C4-2B (cell line): ENCODE data around the gene TMEM229B.
A peak's percentile ranks its signal among the peaks of the same experiment; 100 is the strongest.

Experiments
- H3K27ac ChIP-seq: fragments of 450-650 bp; 2 replicates; pipeline ENCODE4 v1.5.1; 2017
- ZFX ChIP-seq: fragments of 450-650 bp; IDR thresholded peaks from 2 replicates; pipeline ENCODE4 v1.6.1; 2017
- TF ChIP-seq, protein P1 (sequence below): fragments of 450-650 bp; conservative IDR thresholded peaks from 2 replicates; pipeline ENCODE4 v1.5.1; 2017; ENCODE audit warnings: mild to moderate bottlenecking

Gene TMEM229B

GRCh38 chr14:67514650-67515385 lies 26.3 kb upstream of the TMEM229B start:
- TF ChIP-seq ZFX = no peak
- TF ChIP-seq, protein P1, sequence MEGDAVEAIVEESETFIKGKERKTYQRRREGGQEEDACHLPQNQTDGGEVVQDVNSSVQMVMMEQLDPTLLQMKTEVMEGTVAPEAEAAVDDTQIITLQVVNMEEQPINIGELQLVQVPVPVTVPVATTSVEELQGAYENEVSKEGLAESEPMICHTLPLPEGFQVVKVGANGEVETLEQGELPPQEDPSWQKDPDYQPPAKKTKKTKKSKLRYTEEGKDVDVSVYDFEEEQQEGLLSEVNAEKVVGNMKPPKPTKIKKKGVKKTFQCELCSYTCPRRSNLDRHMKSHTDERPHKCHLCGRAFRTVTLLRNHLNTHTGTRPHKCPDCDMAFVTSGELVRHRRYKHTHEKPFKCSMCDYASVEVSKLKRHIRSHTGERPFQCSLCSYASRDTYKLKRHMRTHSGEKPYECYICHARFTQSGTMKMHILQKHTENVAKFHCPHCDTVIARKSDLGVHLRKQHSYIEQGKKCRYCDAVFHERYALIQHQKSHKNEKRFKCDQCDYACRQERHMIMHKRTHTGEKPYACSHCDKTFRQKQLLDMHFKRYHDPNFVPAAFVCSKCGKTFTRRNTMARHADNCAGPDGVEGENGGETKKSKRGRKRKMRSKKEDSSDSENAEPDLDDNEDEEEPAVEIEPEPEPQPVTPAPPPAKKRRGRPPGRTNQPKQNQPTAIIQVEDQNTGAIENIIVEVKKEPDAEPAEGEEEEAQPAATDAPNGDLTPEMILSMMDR = no peak; the same call in 1 of the 2 replicates
- H3K27ac ChIP-seq = peak overlapping the region; percentile 56

DNA sequence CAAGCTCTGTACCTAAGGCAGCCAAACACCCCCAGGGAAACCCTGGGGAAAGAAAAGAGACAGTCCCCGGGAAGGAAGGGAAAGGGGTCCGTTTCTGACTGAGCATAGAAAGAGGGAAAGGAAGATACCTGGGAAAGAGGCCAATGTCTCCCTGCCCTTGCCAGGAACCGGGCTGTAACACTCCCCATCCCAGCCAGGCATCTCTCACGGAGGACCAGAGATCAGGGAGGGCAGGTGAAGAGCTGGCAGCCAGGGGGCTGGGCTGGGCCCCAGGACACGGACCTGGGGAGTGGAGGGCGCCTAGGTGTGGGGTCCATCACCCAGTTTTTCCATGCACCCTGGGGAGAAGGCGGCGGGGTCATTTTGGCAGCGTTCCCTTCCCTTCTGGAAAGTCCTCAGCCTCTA lies 25.7 kb upstream of the TMEM229B start:
- TF ChIP-seq, protein P1 = no peak
- no peak for TF ChIP-seq ZFX
- H3K27ac ChIP-seq = peak overlapping the region; percentile 56; the same call in 1 of the 2 replicates

- TF ChIP-seq, protein P1 = no peak
- no peak for TF ChIP-seq ZFX
- H3K27ac ChIP-seq = no peak overlapping the region
Observed at GRCh38 chr14:67513631-67514108, 25.1 kb upstream of the TMEM229B start.

- no peak overlapping the region for H3K27ac ChIP-seq
- TF ChIP-seq ZFX = no peak
- TF ChIP-seq, protein P1 = no peak
Observed at GRCh38 chr14:67512463-67513310, 24.2 kb upstream of the TMEM229B start.

GRCh38 chr14:67510836-67511235 lies 22.3 kb upstream of the TMEM229B start:
- H3K27ac ChIP-seq = no peak overlapping the region
- TF ChIP-seq, protein P1 = no peak
- TF ChIP-seq ZFX = no peak

DNA sequence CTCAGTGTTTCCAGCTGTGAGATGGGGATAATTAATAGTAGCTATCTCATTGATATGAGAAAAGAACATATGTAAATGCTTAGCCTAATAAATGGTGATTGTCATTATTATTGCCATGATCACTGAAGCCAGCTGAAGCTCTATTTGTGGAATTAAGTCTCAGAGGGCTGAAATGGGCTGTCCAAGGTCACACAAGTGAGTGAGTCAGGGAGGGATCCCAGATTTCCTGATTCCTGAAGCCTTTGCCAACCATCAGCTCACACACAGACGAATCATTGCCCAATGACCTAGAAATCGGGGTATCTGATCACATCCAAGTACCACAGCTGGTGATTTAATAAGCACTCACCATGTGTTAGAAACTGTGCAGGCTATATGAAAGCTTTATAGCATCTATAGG lies 21.6 kb upstream of the TMEM229B start:
- TF ChIP-seq, protein P1 = no peak
- TF ChIP-seq ZFX = no peak
- H3K27ac ChIP-seq = no peak overlapping the region

GRCh38 chr14:67508956-67509355 lies 20.4 kb upstream of the TMEM229B start:
- TF ChIP-seq, protein P1 = no peak
- no peak for TF ChIP-seq ZFX
- no peak overlapping the region for H3K27ac ChIP-seq
